GM21786 (cell line): ENCODE data around the gene DLGAP1.
A peak's percentile ranks its signal among the peaks of the same experiment; 100 is the strongest.

Experiments used
- ATAC-seq: cut with Tn5 transposase; IDR thresholded peaks from one replicate; pipeline ENCODE4 v1.9.1; 2021; ENCODE audit not compliant: unreplicated experiment

DLGAP1 gene

DNA sequence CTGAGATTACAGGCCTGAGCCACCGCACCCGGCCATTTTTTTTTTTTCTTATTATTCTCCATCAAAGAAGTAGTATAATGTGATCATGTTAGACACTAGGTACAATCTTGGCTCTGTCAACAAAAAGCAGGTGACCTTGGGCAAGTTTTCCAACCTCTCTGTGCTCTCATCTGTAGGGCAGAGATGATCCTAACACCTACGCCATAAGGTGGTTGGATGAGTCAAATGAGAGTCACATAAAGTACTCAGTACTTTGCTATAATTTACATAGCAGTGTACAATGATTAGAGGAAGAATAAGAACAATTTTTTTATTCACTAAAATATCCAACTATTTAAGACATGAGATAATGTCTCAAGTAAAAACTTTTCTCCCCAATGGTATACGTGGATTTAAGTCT, 876.5 kb downstream of the DLGAP1 start:
- no peak for ATAC-seq

DNA sequence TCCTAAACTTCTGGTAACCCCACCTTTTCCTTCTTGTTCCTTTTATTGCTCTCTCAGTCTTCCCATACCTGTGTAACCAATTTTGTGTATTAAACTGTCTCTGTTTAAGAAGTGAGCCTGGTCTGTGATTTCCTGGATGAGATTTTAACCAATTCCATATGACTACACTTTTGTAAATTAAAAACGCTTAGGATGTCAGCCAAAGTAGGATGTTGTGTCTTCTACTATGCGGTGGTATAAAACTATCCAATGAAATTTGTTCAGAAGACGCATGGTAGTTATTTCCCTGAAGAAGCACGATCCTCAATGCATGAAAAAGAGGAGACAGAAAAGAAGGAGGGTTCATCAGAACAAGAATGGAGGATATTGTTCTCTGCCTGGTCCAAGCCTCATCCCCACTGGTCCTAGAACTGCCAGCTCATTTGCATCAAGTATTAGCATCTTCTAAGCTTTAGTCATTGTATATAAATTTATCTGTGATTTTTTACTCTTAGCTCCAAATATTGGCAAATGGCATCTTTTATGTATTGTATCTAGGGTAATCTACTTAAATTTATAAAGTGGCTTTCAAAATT, 877.7 kb downstream of the DLGAP1 start:
- ATAC-seq = no peak

DNA sequence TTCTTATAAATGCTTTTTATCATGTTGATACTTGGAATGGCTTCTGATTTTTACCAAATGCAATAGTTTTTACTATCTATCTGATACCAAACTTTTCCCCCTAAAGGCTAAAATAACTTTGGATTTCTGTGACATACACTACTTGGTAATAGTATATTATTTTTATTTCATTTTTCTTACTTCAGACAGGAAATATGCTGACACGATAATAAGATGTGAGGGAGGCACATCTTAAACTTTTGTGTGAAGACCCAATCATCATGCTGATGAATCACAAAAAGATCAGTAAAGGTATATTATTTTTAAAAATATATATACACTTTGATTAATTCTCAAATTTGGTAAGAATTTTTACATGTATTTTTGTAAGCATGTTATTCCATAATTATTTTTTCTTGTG, 882.3 kb downstream of the DLGAP1 start:
- ATAC-seq = no peak

DNA sequence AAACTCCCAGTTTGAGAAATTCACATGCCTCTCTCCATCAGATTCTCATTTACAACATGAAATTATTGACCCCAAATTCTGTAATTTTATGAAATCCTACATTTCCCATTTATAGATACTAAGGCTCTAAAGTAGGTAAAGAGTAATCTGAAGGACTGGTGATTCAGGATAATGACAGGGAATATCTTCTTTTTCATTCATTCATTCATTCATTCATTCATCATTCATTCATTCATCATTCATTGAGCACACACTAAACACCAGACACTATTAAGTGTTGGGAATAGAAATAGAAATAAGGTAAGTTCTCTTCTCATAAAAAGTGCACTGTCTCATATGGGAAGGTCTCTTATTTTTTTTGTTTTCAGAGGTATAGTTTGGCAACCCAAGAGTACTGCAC, 888.3 kb downstream of the DLGAP1 start:
- no peak for ATAC-seq

DNA sequence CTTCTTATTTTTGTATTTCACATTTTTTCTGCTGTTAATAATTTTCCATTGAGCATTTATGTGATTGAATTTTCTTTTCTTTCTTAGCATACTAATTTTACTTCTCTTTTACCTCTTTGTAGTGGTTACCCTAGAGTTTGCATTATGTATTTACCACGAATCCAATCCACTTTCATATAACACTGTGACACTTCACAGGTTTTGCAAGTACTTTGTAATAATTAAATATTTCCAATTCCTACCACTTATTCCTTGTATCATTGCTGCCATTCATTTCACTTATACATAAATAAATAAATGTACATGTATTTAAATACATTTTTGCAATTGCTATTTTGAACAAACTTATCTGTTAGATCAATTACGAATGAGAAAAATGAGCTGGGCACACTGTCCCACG, 894.4 kb downstream of the DLGAP1 start:
- no peak for ATAC-seq

DNA sequence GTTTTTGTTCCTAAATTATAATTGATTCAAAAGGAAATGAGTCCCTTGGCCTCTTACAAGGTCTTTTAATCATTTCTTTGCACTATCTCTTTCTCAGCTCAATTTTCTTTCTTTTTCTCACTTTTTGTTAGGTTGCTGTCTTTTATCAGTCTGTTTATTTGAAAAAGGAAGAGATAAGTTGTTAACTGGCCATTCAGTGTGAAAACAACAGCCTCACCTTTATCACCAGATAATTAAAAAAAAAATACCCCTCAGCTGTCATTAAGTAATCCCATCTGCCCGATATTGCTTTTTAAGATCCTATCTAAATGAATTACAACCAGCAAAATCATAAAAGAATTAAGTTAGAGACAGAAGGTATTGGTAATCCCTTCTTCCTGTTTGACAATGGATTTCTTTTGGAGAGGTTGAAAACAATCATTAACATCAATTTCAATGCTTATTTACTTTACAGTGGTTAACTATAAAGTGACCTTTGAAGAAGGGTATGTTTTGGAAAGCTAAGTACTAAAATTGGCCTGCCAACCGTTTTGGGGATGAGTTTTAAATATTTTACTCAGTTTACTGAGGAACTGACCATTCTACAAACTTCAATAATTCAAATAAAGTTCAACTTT, 900.2 kb downstream of the DLGAP1 start:
- no peak for ATAC-seq

DNA sequence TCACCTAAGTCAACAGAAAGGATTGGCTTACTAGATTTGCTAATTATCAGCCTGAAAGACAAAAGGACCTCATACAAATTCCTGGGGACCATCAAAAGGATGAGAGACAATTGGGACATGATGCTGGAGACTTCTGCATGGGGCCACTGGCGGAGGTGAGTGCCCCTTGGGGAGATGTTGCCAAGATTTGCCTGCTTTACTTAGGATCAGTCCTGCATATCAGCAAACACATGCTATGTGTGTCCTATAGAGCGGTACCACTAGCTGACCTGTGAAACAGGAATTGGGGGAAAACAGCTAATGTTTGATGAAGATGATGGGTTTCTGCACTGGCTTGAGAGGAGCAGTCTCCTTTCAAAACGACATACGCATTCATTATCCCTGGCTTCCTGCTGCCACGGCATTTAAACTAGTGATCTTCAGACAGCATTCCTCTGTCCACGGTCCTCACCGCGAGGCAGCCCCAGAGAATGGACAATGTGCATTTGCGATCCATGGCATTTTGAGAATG, 901.0 kb downstream of the DLGAP1 start:
- no peak for ATAC-seq

DNA sequence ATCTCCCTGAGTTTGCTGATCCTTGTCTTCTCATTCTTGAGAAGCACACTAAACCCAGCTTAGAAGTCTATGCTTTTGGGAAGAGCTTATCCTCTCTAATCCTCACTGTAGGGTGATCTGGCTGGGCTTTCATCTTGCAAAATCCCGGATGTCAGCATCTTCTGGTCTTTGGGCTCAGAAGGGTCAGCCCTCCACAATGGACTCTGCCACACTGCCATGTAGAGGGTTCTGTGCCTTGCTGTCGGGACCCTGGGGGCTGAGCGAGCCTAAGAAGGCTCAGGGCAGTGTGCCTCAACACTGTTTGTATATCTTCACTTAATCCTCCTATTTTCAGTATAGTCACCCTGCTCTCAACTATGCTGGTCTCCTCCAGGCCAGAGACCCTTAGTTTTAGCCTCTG, 902.8 kb downstream of the DLGAP1 start:
- ATAC-seq = no peak

DNA sequence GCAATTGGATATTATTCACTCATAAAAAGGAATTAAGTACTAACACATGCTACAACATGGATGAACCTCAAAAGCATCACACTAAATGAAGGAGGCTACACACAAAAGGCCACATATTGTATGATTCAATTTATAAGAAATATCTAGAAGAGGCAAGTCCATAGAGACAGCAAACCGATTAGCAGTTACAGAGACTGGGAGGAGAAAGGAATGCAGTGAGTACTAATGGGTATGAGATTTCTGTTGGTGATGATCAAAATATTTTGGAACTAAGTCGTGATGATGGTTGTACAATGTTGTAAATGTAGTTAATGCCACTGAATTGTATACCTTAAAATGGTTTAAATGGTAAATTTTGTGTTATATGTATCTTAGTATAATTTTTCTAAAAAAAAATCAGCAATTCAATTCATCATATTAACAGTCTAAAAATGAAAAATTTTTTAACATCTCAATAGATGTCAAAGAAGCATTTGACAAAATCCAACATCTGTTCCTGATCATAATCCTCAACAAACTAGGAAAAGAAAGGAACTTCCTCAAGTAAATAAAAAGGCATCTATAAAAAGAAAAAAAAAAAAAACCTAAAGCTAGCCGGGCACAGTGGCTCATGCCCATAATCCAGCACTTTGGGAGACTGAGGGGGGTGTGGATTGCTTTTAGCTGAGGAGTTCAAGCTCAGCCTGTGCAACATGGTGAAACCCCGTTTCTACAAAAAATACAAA, 907.1 kb downstream of the DLGAP1 start:
- ATAC-seq = no peak

DNA sequence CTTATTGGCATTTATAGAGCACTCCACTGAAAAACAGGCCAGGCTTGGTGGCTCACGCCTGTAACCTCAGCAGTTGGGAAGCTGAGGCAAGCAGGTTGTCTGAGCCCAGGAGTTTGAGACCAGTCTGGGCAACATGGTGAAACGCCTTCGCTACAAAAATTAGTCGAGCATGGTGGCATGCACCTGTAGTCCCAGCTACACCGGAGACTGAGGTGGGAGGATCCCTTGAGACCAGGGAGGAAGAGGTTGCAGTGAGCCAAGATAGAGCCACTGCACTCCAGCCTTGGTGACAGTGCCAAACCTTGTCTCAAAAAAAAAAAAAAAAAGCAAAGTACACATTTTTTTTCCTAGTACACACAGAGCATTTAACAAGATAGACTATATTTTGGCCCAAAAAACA, 909.0 kb downstream of the DLGAP1 start:
- ATAC-seq = no peak

DNA sequence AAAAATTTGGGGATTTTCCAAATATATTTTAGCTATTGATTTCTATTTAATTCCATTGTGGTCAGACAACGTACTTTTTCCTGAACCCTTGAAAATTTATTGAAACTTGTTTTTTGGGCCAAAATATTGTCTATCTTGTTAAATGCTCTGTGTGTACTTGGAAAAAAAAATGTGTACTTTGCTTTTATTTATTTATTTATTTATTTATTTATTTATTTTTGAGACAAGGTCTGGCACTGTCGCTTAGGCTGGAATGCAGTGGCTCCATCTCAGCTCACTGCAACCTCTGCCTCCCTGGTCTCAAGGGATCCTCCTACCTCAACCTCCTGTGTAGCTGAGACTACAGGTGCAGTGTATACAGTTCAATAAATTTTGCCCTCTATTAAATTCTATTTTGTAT, 910.6 kb downstream of the DLGAP1 start:
- no peak for ATAC-seq

DNA sequence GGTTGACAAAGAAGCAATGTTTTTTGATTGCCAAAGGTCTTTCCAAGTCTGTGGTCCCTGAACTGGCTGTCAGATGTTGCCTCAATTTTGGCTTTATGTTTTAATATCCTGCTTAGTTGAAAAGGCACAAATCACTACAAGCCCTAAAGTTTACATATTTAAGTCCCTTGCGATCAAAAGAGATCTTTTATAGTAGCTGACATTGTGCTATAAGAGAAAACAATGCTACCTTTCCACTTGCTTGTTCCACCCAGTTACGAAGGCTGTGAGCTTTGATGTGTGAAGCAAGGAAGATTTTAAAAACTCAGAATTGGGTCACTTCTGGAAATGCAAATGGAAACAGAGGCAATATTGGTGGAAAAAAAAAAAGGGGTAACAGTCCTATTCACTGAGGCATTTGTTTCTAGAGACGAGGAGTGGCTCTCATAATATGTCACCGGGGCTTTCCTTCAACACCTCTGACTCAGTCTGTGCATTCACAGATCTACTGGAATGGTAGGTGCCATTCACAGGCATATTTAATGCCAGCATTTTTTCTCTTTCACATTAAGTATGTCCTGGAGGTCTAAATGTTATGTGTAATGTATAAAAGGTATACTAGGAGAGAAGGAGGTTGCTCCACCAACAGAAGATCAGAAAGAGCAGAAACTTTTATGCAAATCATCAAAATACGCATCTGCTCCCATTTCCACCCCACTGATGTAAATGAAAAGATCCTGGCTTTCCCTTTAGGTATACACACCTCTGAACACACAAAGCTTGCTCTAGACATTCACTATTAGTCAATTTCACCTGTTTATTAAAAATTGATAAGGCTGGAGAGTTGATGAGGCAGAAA, 913.3 kb downstream of the DLGAP1 start:
- peak; percentile 90 for ATAC-seq

DNA sequence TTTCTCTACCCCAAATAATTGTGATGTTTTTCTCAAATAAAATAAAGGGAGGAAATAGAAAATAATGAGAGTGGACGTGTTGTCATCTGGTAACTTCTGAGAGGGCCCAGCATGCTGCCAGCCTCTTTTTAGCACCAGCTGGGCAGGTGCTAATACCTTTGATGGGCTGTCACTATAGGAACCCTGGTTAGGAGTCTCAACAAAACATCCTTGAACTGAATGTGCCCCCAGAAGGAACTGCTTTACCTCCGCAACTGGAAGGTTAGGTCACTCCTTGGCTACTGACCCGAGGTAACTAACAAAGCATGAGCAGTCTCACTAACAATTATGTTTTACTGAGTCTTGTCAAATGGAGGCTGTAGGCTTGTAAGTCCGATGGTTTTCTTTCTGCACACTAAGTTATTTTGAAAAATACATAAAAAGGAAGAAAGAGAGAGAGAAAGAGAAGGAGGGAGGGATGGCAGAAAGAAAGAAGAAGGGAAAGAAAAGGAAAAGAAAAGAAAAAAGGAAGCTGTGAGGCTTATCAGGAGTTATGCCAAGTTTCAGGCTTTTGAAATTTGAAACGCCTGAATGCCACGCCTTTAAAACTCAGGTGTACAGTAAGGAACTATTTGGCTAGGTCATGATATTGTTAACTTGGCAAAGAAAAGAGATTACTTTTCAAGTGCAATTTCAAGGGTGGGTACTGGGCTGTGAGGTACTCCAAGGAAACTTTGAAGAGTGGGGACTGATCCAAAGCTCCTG, 914.1 kb downstream of the DLGAP1 start:
- ATAC-seq = no peak

DNA sequence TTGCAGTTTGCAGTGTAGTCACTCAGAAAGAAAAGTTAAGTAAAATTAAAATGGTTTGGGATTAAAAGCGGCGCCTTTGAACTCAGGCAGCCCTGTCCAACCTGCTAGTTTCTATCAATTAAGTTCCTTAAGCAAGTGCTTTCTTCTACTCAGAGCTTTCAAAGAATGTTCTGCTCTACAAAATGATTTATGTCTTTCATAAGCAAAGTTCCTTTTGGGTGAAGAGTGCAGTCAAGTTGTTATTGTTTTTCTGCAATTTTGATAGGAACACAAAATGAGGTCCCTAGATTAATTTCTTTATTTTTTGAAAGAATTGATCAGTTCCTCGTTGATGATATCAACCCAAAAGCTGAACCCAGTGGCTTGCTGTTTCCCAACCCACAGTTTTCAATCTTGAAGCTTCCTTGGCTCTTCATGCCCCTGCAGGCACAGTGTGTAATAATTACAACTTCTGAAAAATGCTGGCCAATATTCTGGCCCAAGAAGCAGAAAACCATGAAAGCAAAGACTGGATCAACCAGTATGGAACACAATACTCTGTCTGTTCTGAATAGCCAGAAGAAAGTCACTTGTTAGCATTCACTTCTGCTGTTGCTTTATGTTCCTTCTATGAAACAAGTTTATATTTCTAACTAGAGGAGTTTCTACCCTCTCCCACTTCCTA, 916.0 kb downstream of the DLGAP1 start:
- no peak for ATAC-seq

DNA sequence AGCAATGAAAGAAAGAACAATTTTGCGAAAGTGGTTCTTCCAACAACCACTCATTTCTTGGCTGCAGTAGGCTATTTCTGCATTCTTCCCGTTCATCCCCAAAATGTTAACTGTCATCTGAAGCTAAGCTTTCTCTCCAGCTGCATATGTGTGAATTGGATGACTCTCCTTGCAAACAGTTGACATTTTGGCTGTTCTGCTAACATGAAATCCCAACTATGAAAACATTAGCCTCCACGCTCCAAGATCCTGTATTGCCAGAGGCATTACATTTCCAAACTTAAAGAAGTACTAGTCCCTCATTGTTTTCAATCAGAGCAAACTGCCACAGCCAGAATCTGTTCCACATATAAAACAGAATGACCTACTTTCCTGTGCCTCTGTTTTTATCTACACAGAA, 916.7 kb downstream of the DLGAP1 start:
- no peak for ATAC-seq

DNA sequence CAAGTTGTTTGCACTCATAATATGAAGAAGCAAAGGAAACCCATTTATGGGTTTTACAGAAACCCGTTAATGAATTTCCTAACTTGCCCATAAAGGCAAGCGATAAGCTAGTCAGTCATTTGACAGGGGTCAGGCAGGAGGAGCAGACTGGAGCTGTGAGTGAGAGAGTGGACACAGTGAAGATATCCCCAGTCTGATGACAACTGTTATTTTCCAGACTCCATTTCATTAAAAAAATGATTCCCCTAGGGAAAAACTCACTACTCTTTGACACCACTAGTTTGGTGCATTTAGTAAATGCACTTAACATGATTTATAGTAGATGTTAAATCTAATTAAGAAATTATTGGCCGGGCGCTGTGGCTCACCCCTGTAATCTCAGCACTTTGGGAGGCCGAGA, 924.3 kb downstream of the DLGAP1 start:
- no peak for ATAC-seq

DNA sequence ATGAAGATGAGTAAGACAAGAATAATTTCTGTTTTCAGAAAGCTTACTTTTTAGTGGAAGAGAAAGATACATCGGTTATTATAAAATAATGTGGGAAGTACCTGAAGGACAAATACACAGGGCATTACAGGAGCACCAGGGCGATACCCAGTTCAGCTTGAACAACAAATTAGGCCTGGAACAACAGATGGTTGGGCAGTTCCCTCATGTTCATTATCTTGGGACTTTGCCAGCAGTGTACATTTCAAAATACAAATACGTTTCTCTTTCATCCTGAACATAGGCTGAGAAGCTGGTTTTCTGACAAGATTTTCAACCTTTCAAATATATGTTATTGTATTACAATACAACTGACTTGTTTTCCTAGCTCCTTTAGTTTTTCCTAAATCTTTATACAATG, 925.5 kb downstream of the DLGAP1 start:
- ATAC-seq = no peak

DNA sequence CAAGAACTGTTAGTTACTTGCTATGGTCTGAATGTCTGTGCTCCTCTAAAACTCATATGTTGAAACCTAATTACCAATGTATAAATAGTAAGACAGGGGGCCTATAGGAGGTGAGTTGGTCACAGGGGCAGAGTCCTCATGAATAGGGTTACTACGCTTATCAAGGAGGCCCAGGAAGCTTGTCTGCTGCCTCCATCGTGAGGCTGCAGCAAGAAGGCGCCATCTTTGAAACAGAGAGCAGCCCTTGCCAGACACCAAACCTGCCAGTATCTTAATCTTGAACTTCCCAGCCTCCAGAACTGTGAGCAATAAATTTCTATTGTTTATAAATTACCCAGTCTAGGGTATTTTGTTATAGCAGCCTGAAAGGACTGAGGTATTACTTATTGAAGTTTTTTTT, 926.0 kb downstream of the DLGAP1 start:
- no peak for ATAC-seq

DNA sequence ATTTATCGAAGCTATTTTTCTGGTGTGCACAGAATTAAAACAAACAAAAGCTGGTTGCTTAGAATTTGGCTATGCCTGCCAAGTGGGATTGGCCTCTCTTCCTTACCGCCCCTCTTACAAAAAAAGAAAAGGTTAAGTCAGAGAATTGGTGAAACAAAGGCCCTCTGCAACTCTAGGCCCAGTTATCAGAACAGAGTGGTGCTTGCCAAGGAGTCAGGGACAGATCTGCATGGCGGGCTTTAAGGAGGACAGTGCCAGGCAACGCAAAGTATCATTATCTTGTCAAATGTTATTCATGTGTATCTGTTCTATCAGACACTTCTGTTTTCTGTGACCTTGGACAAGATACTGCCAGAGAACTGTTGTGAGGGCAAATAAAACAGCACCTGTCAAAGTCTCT, 926.9 kb downstream of the DLGAP1 start:
- ATAC-seq = no peak
